ENCODE measurements around the gene COL13A1.
A peak's percentile ranks its signal among the peaks of the same experiment; 100 is the strongest.

Gene COL13A1

GRCh38 chr10:69801434-69802315 lies at the start of gene COL13A1:
COL13A1 (plus strand) TSS chr10:69801906; CDS start chr10:69802424, 518 bp downstream.
- no peak for DNase-seq

DNA sequence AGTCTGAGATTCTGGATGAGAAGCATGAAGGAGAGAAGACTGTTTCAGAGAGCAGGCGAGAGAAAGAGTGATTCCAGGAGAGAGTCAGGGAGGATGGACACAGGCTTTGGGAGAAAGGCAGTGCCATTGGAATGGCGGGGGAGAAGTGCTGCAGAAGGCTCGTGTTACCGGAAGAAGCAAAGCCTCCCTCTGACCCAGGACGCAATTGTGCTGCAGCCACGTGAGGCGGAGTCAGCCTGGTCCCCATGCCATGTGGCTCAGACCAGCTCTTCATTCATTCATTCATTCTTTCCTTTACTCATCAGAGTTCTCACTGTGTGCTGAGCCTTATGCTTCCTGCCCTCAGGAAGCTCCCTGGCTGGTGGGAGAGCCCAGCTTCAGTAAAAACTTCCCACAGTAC lies 49.2 kb upstream of the COL13A1 start:
- no peak for DNase-seq

GRCh38 chr10:69756279-69756678 lies 45.4 kb upstream of the COL13A1 start:
- no peak for DNase-seq

DNA sequence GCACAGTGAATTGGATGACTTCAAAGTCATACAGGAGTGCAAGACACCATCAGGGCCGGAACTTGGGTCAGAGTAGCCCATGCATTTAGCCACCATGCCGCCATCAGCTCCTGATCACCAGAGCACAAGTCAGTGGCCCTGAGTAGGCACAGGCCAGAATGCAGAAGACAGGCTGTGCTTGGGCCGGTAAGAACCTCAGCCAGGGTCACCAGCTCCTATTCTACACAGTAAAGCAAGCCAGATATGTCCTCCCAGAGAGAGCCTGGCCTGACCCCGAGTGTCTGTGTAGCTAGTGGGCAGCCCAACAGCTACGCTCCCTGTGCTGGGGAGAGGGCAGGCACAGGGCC lies 44.5 kb upstream of the COL13A1 start:
- DNase-seq: no peak

- peak; percentile 65 for DNase-seq
Observed at GRCh38 chr10:69757553-69758309, 44.0 kb upstream of the COL13A1 start.

- DNase-seq: no peak
Observed at GRCh38 chr10:69758310-69758728, 43.4 kb upstream of the COL13A1 start.

GRCh38 chr10:69759641-69760040 lies 42.1 kb upstream of the COL13A1 start:
- DNase-seq: no peak

DNA sequence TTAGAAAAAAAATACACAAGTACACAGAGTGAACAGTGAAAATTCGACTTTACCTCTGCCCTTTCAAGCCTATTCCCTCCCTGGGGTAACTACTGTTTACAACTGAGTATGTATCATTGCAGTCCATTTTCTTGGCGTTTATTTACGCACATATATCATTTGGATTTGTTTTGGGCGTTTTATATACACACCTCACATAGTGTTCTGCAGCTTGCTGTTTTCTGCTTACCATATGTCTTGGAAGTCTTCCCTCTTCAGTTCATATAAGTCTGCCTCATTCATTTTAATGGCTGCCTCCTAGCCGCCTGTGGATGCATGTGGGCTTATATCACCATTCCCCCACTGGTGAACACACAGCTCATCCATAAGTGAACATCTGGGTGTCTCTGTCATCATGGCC lies 41.6 kb upstream of the COL13A1 start:
- no peak for DNase-seq

GRCh38 chr10:69761320-69761719 lies 40.4 kb upstream of the COL13A1 start:
- DNase-seq: no peak

GRCh38 chr10:69766161-69766910 lies 35.4 kb upstream of the COL13A1 start:
- no peak for DNase-seq

DNA sequence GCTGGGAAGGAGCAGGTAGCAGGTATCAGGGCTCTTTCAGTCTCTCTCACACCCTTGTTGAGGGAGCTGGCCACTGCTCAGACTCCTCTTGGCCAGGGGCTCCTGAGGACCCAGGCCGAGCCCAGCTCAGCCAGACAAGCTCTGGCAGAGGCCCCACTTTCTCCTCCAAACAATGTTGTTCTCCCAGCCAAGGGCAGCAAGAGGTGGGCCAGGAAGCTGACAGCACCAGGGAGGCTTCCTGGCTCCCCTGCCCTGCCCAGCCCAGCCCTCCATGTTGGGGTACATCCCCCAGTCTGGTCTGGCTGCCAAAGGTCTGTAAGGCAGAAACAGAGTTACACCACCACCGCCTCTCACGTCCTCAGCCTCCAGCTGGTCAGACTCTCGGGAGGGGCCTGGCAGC lies 33.9 kb upstream of the COL13A1 start:
- DNase-seq: no peak

GRCh38 chr10:69768386-69768785 lies 33.3 kb upstream of the COL13A1 start:
- no peak for DNase-seq

- DNase-seq: no peak
Observed at GRCh38 chr10:69769395-69769992, 32.2 kb upstream of the COL13A1 start.

DNA sequence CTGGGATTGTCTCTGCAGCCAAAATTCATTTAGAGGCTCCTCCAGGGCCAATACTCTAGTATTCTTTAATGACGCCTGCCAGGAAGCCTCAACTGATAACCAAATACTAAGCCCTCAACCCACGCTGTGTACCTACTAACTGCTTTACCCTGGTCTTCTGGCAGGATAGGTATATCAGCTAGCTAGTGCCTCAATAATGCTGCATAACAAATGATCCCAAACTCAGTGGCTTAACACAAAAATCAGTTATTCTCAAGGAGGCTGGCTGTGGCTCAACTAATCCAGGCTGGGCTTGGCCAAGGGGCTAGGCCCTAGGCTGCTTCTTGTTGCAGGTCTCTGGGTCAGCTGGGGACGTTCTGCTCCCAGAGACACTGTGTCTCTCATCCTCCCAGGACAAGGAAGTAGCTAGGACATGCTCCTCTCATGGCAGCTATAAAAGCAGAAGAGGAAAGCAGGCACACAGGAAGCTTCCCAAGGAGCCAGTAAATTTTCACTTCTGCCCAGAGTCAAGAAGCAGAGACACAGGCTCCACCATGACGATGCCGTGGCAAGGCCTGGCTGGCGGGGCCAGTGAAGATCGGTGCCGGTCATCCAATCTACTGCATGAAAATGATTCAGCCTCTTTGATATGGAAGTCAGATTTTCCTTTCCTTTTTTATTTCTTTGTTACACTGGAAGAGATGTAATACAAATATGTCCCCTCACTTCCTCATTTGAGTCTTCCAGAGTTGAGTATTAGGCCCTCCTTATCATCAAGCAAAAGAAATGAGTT lies 28.6 kb upstream of the COL13A1 start:
- DNase-seq: no peak

- DNase-seq: no peak
Observed at GRCh38 chr10:69774596-69774995, 27.1 kb upstream of the COL13A1 start.

- no peak for DNase-seq
Observed at GRCh38 chr10:69780077-69780476, 21.6 kb upstream of the COL13A1 start.

- no peak for DNase-seq
Observed at GRCh38 chr10:69781576-69781975, 20.1 kb upstream of the COL13A1 start.

DNA sequence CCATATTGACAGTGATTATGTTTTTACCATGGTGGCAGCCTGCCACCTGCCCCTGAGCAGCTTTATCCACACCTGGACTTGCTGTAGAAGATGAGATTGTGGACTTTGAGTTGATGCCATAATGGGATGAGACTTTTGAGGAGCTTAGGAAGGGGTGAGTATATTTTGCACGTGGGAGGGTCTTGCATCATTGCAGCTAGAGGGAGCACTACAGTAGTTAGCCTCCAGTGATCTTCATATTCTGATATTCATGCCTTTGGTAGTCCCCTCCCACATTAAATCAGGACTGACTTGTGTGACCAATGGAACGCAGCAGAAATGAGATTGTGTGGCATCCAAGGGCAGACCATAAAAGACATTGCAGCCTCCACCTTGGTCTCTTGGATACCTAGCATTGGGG lies 18.2 kb upstream of the COL13A1 start:
- no peak for DNase-seq

DNA sequence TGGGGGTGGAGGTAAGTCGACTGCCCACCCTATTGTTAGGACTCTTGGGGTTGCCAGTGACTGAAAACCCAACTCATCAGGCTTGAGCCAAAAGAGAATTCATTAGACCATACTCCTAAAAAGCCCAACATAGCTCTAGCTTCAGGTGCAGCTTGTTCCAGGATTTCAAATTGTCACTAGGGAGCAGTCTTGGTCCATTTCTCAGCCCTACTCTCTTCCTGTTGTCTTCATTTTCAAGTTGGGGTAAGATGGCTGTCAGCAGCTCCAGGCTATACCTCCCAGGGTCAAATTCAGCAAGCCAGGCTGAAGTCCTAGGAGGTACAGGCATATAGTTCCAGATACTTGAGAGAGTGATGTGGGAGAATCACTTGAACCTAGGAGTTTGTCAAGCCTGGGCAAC lies 14.9 kb upstream of the COL13A1 start:
- no peak for DNase-seq

GRCh38 chr10:69787681-69788080 lies 14.0 kb upstream of the COL13A1 start:
- DNase-seq: no peak

GRCh38 chr10:69789164-69789576 lies 12.5 kb upstream of the COL13A1 start:
- DNase-seq: no peak

- DNase-seq: no peak
Observed at GRCh38 chr10:69791812-69792211, 9.9 kb upstream of the COL13A1 start.

Data from DMS153 (cell line).